GM12891 (cell line): ENCODE measurements around the gene NTNG1.

ENCODE experiments used
- POLR2A ChIP-seq: IDR thresholded peaks from 2 replicates; pipeline ENCODE4 v1.6.1; 2011; ENCODE audit warnings: low read depth, low read length, control low read depth
- POLR2AphosphoS5 ChIP-seq: IDR thresholded peaks from 2 replicates; pipeline ENCODE4 v1.6.1; 2011; ENCODE audit warnings: low read depth, low read length, control low read depth

DNA sequence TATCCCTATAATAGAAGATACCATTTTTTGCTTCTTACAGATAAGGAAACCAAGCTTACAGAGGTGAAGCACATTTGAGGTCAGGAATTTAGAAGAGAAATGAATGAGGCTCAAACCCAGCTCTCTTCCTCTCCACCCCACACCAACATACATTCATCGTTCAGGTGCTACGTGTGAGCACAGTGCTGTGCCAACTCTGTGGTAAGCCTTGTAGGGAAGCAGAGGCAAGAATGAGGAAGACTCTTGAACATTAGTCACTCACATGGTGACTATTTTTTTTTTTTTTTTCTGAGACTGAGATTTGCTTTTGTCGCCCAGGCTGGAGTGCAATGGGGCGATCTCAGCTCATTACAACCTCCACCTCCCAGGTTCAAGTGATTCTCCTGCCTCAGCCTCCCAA lies 314.0 kb downstream of the NTNG1 start:
- TF ChIP-seq POLR2A (no peak), POLR2AphosphoS5 (no peak)
